Measurements from ENCODE around the gene FAM151A.

Gene FAM151A

DNA sequence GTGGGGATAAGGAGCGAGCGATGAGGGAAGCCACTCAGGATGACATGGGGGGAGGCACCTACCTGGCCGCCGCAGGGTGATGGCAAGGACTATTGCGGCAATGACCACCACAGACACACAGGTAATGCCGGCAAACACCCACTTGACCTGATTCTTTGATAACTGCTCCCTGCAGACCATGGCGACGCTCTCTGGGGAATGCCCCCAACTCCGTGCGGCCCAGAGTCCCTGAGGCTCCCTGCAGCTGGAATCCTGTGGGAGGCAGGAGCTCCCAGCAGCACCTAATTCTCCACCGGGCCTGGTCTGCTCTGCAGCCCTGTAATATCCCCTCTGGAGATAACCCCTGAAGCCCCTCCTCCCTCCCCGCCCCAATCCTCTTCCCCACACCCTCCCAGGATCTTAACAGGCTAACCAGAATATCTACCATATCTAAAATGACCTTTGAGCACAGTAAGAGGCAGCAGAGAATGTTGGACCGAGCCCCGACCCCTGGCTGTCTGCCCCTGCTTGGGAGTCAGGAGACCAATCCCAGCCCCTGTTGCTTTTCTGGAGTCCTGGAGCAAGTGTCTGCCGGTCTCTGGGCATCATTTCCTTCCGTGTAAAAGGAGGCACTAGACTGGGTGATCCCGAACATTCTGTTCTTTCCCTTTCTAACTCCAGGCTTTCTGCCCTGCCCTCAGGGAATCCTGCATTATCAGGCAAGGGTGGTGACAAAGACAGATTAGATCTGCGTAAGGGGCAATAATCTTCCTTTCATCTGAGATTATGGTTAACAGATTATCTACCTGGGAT is at the start of gene FAM151A:
Gene FAM151A, minus strand, starts transcription at position 310 of the 792 bp plus-strand sequence. Its CDS starts 130 bp downstream, at position 180.
- no peak within 1 kb of the TSS for H3K4me3 ChIP-seq (ENCODE audit: low read length)
- no peak for DNase-seq (ENCODE audit: low read depth)
- TF ChIP-seq, protein P1, sequence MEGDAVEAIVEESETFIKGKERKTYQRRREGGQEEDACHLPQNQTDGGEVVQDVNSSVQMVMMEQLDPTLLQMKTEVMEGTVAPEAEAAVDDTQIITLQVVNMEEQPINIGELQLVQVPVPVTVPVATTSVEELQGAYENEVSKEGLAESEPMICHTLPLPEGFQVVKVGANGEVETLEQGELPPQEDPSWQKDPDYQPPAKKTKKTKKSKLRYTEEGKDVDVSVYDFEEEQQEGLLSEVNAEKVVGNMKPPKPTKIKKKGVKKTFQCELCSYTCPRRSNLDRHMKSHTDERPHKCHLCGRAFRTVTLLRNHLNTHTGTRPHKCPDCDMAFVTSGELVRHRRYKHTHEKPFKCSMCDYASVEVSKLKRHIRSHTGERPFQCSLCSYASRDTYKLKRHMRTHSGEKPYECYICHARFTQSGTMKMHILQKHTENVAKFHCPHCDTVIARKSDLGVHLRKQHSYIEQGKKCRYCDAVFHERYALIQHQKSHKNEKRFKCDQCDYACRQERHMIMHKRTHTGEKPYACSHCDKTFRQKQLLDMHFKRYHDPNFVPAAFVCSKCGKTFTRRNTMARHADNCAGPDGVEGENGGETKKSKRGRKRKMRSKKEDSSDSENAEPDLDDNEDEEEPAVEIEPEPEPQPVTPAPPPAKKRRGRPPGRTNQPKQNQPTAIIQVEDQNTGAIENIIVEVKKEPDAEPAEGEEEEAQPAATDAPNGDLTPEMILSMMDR (IDR thresholded peaks at IDR 0.05; ENCODE audit: insufficient read depth, low read depth, low read length, missing control alignments), result no peak

DNA sequence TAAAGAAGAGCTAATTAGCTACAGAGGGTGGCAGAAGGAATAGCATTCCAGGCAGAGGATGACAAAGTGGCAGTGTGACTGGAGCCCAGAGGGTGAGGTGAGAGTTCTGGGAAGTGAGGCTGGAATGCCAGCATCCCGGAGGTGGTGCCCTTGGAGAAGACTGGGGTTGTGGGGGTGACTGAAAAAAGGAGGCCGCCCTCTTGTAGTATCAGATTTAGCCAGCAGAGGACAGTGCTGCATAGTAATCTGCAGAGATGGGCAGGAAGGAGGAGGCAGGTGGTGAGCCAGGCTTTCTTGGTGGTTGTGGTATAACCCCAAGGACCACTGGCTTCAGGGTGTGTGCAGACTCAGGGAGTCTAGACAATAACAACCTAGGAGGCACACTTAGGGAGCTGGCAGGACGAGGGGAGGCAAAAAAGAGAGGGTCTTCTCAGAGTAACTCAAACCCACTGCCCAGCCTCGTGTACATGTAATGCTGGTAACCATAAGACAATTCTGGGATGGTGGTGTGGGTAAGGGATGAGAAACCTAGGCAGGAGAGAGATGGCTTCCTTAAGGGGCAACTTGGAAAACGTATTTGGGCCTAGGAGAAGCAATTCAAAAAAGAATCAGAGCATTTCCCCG is 48.8 kb upstream of the FAM151A start:
- TF ChIP-seq, protein P1 (IDR thresholded peaks at IDR 0.05; ENCODE audit: insufficient read depth, low read depth, low read length, missing control alignments), result peak; percentile 97
- DNase-seq (ENCODE audit: low read depth), result peak; percentile 66
- no peak overlapping the region for H3K4me3 ChIP-seq (ENCODE audit: low read length)

DNA sequence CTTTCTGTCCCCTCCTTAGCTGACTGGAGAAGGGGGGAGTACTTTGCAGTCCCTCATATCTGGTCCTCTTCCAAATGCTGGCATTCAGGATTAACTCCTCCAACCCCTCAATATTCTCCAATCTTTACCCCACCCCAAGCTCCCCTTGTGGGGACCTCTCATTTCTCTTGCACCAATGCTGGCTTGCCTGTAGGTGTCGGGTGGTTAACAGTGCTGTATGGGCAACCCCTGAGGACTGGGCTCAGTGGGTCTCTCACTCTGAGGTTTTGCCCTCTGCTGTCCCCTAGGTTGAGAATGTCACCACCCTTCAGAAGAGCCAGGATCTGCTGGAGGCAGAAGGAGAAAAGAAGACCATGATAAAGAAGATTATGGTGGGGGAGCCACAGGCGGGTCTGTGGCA is 45.2 kb upstream of the FAM151A start:
- H3K4me3 ChIP-seq (ENCODE audit: low read length), result no peak overlapping the region
- no peak for DNase-seq (ENCODE audit: low read depth)
- TF ChIP-seq, protein P1 (IDR thresholded peaks at IDR 0.05; ENCODE audit: insufficient read depth, low read depth, low read length, missing control alignments), result no peak

DNA sequence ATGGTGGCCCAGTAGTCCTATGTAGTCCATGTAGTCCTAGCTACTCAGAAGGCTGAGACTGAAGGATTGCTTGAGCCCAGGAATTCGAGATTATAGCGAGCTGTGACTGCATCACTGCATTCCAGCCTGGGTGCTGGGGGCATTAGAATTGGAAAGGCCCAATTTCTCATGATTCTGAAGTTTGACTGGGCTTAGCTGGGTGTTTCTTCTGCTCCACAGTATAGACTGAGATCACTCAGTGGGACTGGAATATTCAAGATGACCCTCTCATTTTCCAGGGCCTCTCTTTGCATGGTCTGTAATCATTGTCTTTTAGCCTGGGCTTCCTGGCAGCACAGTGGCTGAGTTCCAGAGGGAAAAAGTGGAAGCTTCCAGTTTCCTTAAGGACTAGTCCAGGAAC is 44.5 kb upstream of the FAM151A start:
- no peak for DNase-seq (ENCODE audit: low read depth)

DNA sequence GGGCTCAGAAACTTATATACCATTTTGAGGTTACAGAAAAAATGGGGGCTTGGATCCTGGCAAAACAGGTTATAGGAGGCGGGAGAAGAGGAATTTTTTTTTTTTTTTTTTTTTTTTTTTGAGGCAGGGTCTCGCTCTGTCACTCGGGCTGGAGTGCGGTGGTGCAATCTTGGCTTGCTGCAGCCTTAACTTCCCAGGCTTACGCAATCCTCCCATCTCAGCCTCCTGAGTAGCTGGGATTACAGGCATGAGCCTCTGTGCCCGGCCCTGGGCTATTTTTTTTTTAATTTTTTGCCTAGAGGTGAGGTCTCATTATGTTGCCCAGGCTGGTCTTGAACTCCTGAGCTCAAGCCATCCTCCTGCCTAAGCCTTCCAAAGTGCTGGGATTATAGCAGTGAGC is 43.0 kb upstream of the FAM151A start:
- TF ChIP-seq, protein P1 (IDR thresholded peaks at IDR 0.05; ENCODE audit: insufficient read depth, low read depth, low read length, missing control alignments), result no peak
- no peak overlapping the region for H3K4me3 ChIP-seq (ENCODE audit: low read length)
- DNase-seq (ENCODE audit: low read depth), result no peak

More for the DNA sequence above, 44.5 kb upstream of the FAM151A start:
- TF ChIP-seq, protein P1 (IDR thresholded peaks at IDR 0.05; ENCODE audit: insufficient read depth, low read depth, low read length, missing control alignments), result no peak
- no peak overlapping the region for H3K4me3 ChIP-seq (ENCODE audit: low read length)

DNA sequence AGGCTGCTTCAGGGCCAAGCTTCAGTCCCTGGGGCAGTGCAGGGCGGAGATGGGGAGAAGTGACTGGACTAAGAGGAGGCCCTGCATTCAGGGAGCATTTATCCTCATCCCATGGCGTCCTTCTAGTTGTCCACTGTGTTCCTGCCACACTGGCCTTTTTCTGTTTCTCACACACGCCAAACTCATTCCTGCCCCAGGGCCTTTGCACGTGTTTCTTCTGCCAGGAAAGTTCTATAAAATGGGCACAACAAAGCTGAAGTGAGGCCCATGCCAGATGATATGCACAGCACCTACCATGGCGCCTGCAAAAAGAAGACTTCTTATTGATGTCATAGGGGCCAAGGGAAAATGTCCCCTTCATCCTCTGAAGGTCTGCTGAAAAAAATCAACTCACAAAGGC is 42.5 kb upstream of the FAM151A start:
- no peak for DNase-seq (ENCODE audit: low read depth)
- no peak overlapping the region for H3K4me3 ChIP-seq (ENCODE audit: low read length)
- TF ChIP-seq, protein P1 (IDR thresholded peaks at IDR 0.05; ENCODE audit: insufficient read depth, low read depth, low read length, missing control alignments), result no peak
